H1 (cell line): Measurements from ENCODE around the gene DOC2A. TPM values are rescaled to one million over a fixed set of nuclear protein-coding genes. Genes with fewer than 3 reads are reported as not detected.

ENCODE experiments used
- CTCF ChIA-PET: fragments of 300-600 bp; sonication (Branson Sonifier 250); formaldehyde crosslinking; loops from one replicate; lab custom pipeline; 2021; ENCODE audit not compliant: partially characterized antibody; lab: Charles Lee
- POLR2A ChIA-PET: fragments of 300-600 bp; sonication (Branson Sonifier 250); formaldehyde crosslinking; loops from one replicate; lab custom pipeline; 2021; ENCODE audit warnings: inconsistent platforms; ENCODE audit not compliant: partially characterized antibody; lab: Charles Lee
- DNase-seq, 2 experiments: peaks; one replicate each; pipeline versions ENCODE4 v3.0.0 to v3.0.0-alpha.2; 2010 to 2022; ENCODE audit warnings: low spot score in 2 of 2, low read depth in 1 of 2, mixed read lengths in 1 of 2
- FAIRE-seq: peaks from 2 replicates; lab custom pipeline; 2011; peaks lifted over from hg19 to GRCh38; lab: Jason Lieb, UNC
- H2AFZ ChIP-seq: 2 replicates; pipeline ENCODE4 v1.8.1; 2012; ENCODE audit warnings: low read length, inconsistent platforms
- H2AK5ac ChIP-seq: 2 replicates; pipeline ENCODE4 v1.6.1; 2013; ENCODE audit warnings: low read depth, low read length
- H2BK120ac ChIP-seq: replicated peaks from 2 replicates; pipeline ENCODE3; 2013; ENCODE audit warnings: low read depth, low read length, inconsistent platforms
- H2BK12ac ChIP-seq: 2 replicates; pipeline ENCODE4 v1.6.1; 2013; ENCODE audit warnings: low read depth, low read length
- H2BK15ac ChIP-seq: 2 replicates; pipeline ENCODE4 v1.6.1; 2013; ENCODE audit warnings: low read length
- H2BK20ac ChIP-seq: 2 replicates; pipeline ENCODE4 v1.6.1; 2013; ENCODE audit warnings: low read length
- H2BK5ac ChIP-seq: 2 replicates; pipeline ENCODE4 v1.6.1; 2013; ENCODE audit warnings: low read depth, low read length
- H3K14ac ChIP-seq: 2 replicates; pipeline ENCODE4 v1.6.1; 2013; ENCODE audit warnings: inconsistent platforms; ENCODE audit not compliant: insufficient read length
- H3K18ac ChIP-seq: 2 replicates; pipeline ENCODE4 v1.6.1; 2013; ENCODE audit warnings: low read length; ENCODE audit errors: extremely low read depth
- H3K23ac ChIP-seq: 2 replicates; pipeline ENCODE4 v1.6.1; 2013; ENCODE audit warnings: inconsistent platforms; ENCODE audit not compliant: insufficient read length
- H3K23me2 ChIP-seq: 2 replicates; pipeline ENCODE4 v1.6.1; 2013; ENCODE audit warnings: low read depth, low read length
- H3K27ac ChIP-seq: 2 replicates; pipeline ENCODE4 v1.6.1; 2011; ENCODE audit warnings: low read depth, low read length, inconsistent platforms
- H3K27me3 ChIP-seq, 4 experiments: replicated peaks in 1 of 4; 1 replicate in 1 of 4; 2 replicates in 3 of 4; pipeline versions ENCODE4 v1.6.1 to v1.8.1; 2011 to 2013; ENCODE audit warnings: low read length in 3 of 4, mild to moderate bottlenecking in 3 of 4, inconsistent platforms in 2 of 4, mixed read lengths in 2 of 4, moderate library complexity in 1 of 4; ENCODE audit not compliant: control insufficient read depth in 3 of 4, insufficient read depth in 3 of 4; ENCODE audit errors: extremely low read depth in 1 of 4
- H3K36me3 ChIP-seq, 4 experiments: 2 replicates each; pipeline versions ENCODE4 v1.6.1 to v1.8.1; 2011 to 2013; ENCODE audit warnings: mild to moderate bottlenecking in 4 of 4, low read length in 3 of 4, moderate library complexity in 2 of 4, control low read depth in 1 of 4, inconsistent platforms in 1 of 4; ENCODE audit not compliant: insufficient read depth in 4 of 4, control insufficient read depth in 2 of 4
- H3K4ac ChIP-seq: replicated peaks from 2 replicates; pipeline ENCODE3; 2013; ENCODE audit warnings: low read length, low read depth, mixed read lengths, inconsistent platforms; ENCODE audit not compliant: insufficient read length
- H3K4me1 ChIP-seq, 4 experiments: replicated peaks in 1 of 4; 1 replicate in 1 of 4; 2 replicates in 3 of 4; pipeline versions ENCODE4 v1.6.1 to v1.8.1; 2011 to 2013; ENCODE audit warnings: low read length in 3 of 4, inconsistent platforms in 2 of 4, mixed read lengths in 1 of 4; ENCODE audit not compliant: insufficient read depth in 4 of 4, control insufficient read depth in 3 of 4
- H3K4me2 ChIP-seq, 2 experiments: 2 replicates each; pipeline versions ENCODE4 v1.6.1 to v1.8.1; 2011 to 2013; ENCODE audit warnings: low read depth in 2 of 2, low read length in 2 of 2, control low read depth in 1 of 2, inconsistent platforms in 1 of 2, mild to moderate bottlenecking in 1 of 2; ENCODE audit not compliant: insufficient read depth in 1 of 2
- H3K4me3 ChIP-seq, 4 experiments: fragments of 200-600, 300-600 bp in 1 of 4; sonication (generic), shearing (Covaris generic), sonication (Bioruptor Twin) in 1 of 4; 2 replicates each; pipeline versions ENCODE4 v1.5.1 to v1.8.1; 2011 to 2016; ENCODE audit warnings: low read length in 4 of 4, low read depth in 3 of 4, control low read depth in 2 of 4, inconsistent platforms in 2 of 4, mild to moderate bottlenecking in 2 of 4, mixed read lengths in 1 of 4, moderate library complexity in 1 of 4; ENCODE audit not compliant: insufficient read depth in 2 of 4; ENCODE audit errors: extremely low read depth in 1 of 4
- H3K56ac ChIP-seq: replicated peaks from 2 replicates; pipeline ENCODE3; 2013; ENCODE audit warnings: low read depth, mild to moderate bottlenecking, mixed read lengths, low read length, inconsistent platforms; ENCODE audit not compliant: insufficient read length
- H3K79me1 ChIP-seq: 2 replicates; pipeline ENCODE4 v1.6.1; 2013; ENCODE audit warnings: low read depth, low read length, control low read depth
- H3K79me2 ChIP-seq, 2 experiments: 2 replicates each; pipeline versions ENCODE4 v1.6.1 to v1.8.1; 2012 to 2013; ENCODE audit warnings: low read length in 2 of 2, mild to moderate bottlenecking in 2 of 2, inconsistent platforms in 1 of 2; ENCODE audit not compliant: insufficient read depth in 2 of 2, control insufficient read depth in 1 of 2
- H3K9ac ChIP-seq, 4 experiments: replicated peaks in 1 of 4; 1 replicate in 1 of 4; 2 replicates in 3 of 4; pipeline versions ENCODE4 v1.6.1 to v1.8.1; 2011 to 2013; ENCODE audit warnings: low read depth in 3 of 4, low read length in 3 of 4, control low read depth in 2 of 4, mild to moderate bottlenecking in 2 of 4, moderate library complexity in 2 of 4, inconsistent platforms in 1 of 4; ENCODE audit errors: extremely low read depth in 1 of 4
- H3K9me3 ChIP-seq, 2 experiments: 2 replicates each; pipeline versions ENCODE4 v1.6.1 to v1.8.1; 2012 to 2013; ENCODE audit warnings: mild to moderate bottlenecking in 2 of 2, moderate library complexity in 2 of 2, control low read depth in 1 of 2, inconsistent platforms in 1 of 2, low read depth in 1 of 2, low read length in 1 of 2, mixed read lengths in 1 of 2; ENCODE audit not compliant: insufficient read depth in 2 of 2
- H4K20me1 ChIP-seq, 2 experiments: replicated peaks in 1 of 2; 2 replicates each; pipeline versions ENCODE3 to v1.8.1; 2011 to 2013; ENCODE audit warnings: inconsistent platforms in 2 of 2, low read length in 2 of 2, mild to moderate bottlenecking in 1 of 2; ENCODE audit not compliant: insufficient read depth in 2 of 2, control insufficient read depth in 1 of 2
- H4K5ac ChIP-seq: 2 replicates; pipeline ENCODE4 v1.6.1; 2013; ENCODE audit warnings: low read length, low read depth, mixed read lengths, inconsistent platforms; ENCODE audit not compliant: insufficient read length
- H4K8ac ChIP-seq: 2 replicates; pipeline ENCODE4 v1.8.0; 2013; ENCODE audit warnings: mild to moderate bottlenecking, moderate library complexity, low read length, inconsistent platforms; ENCODE audit not compliant: insufficient read depth; ENCODE audit errors: extremely low read depth
- H4K91ac ChIP-seq: replicated peaks from 2 replicates; pipeline ENCODE3; 2013; ENCODE audit warnings: low read length, mixed read lengths, inconsistent platforms; ENCODE audit not compliant: insufficient read length
- ASH2L ChIP-seq: fragments of 200-600, 300-600 bp; sonication (generic); IDR thresholded peaks from one replicate; pipeline ENCODE4 v1.7.1; 2017; ENCODE audit warnings: low read length
- BRCA1 ChIP-seq: IDR thresholded peaks from 2 replicates; pipeline ENCODE4 v1.6.1; 2012; ENCODE audit warnings: low read depth, low read length, improper control_type of control experiment
- RAD21 ChIP-seq, 2 experiments: IDR thresholded peaks in 1 of 2; conservative IDR thresholded peaks in 1 of 2; 2 replicates each; pipeline ENCODE4 v1.6.1; 2011; ENCODE audit warnings: low read depth in 2 of 2, low read length in 2 of 2, improper control_type of control experiment in 1 of 2, inconsistent platforms in 1 of 2, mild to moderate bottlenecking in 1 of 2, moderate library complexity in 1 of 2
- SIN3A ChIP-seq, 2 experiments: IDR thresholded peaks in 1 of 2; conservative IDR thresholded peaks in 1 of 2; 2 replicates each; pipeline ENCODE4 v1.6.1; 2011 to 2012; ENCODE audit warnings: low read length in 2 of 2, improper control_type of control experiment in 1 of 2, low read depth in 1 of 2, mild to moderate bottlenecking in 1 of 2
- SIX5 ChIP-seq: IDR thresholded peaks from 2 replicates; pipeline ENCODE4 v1.6.1; 2011; ENCODE audit warnings: mild to moderate bottlenecking, low read depth, low read length
- WGBS, 2 experiments: shearing (Covaris generic) in 1 of 2; methylation state at CpG; one replicate each; pipeline versions ENCODE4 v1.1.6 to v1.1.7; 2013 to 2015; ENCODE audit warnings: low lambda C conversion rate in 2 of 2, mixed read lengths in 2 of 2, inconsistent platforms in 1 of 2, low coverage in 1 of 2, missing lambda C conversion rate in 1 of 2; ENCODE audit not compliant: insufficient replicate concordance in 2 of 2, insufficient coverage in 1 of 2, insufficient read length in 1 of 2; ENCODE audit errors: extremely low coverage in 1 of 2, missing lambda C conversion rate in 1 of 2; 5-methylcytosine and 5-hydroxymethylcytosine counted together
- polyA plus RNA-seq, 7 experiments: library from polyadenylated mRNA; depleted of rRNA in 3 of 7; stranded (reverse) in 5 of 7; unstranded in 2 of 7; fragments of >200 nt in 5 of 7; fragments of 200-250 nt in 2 of 7; gene quantifications; 1 replicate in 5 of 7; 2 replicates in 1 of 7; 4 replicates in 1 of 7; pipeline versions ENCODE4 v1.2.1 to v1.2.3, GENCODE V29; 2011 to 2013; ENCODE audit warnings: missing spikeins in 2 of 7, mixed read lengths in 2 of 7
- total RNA-seq: library from RNA; stranded (reverse); fragmentation: NEBNext Ultra II Directional; extraction: Animal tissue kit (Norgen Biotek cat#: 25700); gene quantifications from 2 replicates; pipeline ENCODE4 v1.2.1, GENCODE V29; 2021
- TF ChIP-seq, protein P1 (sequence below): IDR thresholded peaks from 2 replicates; pipeline ENCODE4 v1.6.1; 2012; ENCODE audit warnings: inconsistent platforms

Gene DOC2A
- total and polyA plus RNA-seq, 2 of the 8 experiments (the other 6 are each of a cell fraction or from before 2014, with no cell fraction given): 13.9 to 20.7 TPM

DNA sequence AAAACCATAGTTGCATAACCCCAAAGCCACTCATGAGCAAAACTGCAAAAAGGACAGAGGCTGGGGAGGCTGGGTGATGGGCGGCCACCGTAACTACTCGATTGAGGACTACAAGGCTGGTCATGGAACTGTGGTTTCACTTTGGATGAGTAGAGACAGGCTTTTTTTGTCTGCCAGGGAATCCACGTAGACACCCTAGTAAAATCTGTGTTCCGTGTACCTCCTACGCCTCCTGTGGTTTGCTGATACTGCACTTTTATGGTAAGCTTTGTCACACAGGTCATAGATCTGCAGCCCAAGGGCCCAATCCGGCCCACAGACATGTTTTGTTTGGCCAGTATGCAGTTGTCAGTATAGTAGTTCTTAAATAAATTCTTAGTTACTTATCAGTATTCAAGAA is 22.4 kb upstream of the DOC2A start:
- 88% methylated on average over 7 of the region's 7 CpGs; no CpG with 5 or more reads in 1 of the 2 experiments for WGBS, 2 experiments
- no peak for FAIRE-seq
- no peak overlapping the region for H2BK5ac ChIP-seq
- no peak overlapping the region for H3K4me3 ChIP-seq
- H3K9me3 ChIP-seq: no peaks in the 10 kb centered on the region
- peaks cover 7 to 8% of the 10 kb centered on the region in 2 experiments for H4K20me1 ChIP-seq
- no peak overlapping the region for H2BK20ac ChIP-seq
- no peak for DNase-seq
- H3K27ac ChIP-seq: no peak overlapping the region
- H3K23ac ChIP-seq: no peak overlapping the region
- no peak overlapping the region for H3K56ac ChIP-seq
- H3K4me2 ChIP-seq: no peak overlapping the region
- ChIA-PET POLR2A (interaction anchor here (1.9 to 4.2 kb wide), 3 partner anchors 12 to 33 kb away, joined by 6 to 25 read pairs (median 9); partner anchors contain the start of gene ALDOA), CTCF (interaction anchor here (0.6 to 2.7 kb wide), 13 partner anchors 10 to 271 kb away, joined by 3 to 25 read pairs (median 12); a partner anchor contains a TSS)
- H3K14ac ChIP-seq: no peak overlapping the region
- no peak overlapping the region for H2AK5ac ChIP-seq
- H3K79me1 ChIP-seq: peaks cover 5% of the 10 kb centered on the region; the same call in 1 of the 2 replicates
- no peak overlapping the region for H2BK15ac ChIP-seq
- no peak overlapping the region for H2BK120ac ChIP-seq
- H3K23me2 ChIP-seq: peaks cover 10% of the 10 kb centered on the region; the same call in 1 of the 2 replicates
- no peak overlapping the region for H4K5ac ChIP-seq
- no peak for TF ChIP-seq RAD21 (IDR thresholded peaks at IDR 0.05 in 1 of 2, conservative IDR thresholded peaks at IDR 0.05 in 1 of 2; ENCODE audit: low read depth in 2 of 2, low read length in 2 of 2)
- TF ChIP-seq, protein P1, sequence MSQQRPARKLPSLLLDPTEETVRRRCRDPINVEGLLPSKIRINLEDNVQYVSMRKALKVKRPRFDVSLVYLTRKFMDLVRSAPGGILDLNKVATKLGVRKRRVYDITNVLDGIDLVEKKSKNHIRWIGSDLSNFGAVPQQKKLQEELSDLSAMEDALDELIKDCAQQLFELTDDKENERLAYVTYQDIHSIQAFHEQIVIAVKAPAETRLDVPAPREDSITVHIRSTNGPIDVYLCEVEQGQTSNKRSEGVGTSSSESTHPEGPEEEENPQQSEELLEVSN: no peak
- TF ChIP-seq SIN3A (conservative IDR thresholded peaks at IDR 0.05 in 1 of 2, IDR thresholded peaks at IDR 0.05 in 1 of 2; ENCODE audit: low read depth in 1 of 2, low read length in 2 of 2): no peak
- TF ChIP-seq ASH2L: no peak
- TF ChIP-seq BRCA1: no peak
- no peak for TF ChIP-seq SIX5
- H3K36me3 ChIP-seq: no peaks in the 10 kb centered on the region
- H2BK12ac ChIP-seq: no peak overlapping the region
- peaks cover 0 to 14% (median 5%) of the 10 kb centered on the region in 4 experiments; a peak in 2 of 7 replicates for H3K27me3 ChIP-seq
- no peak overlapping the region for H3K4ac ChIP-seq
- peaks cover 0 to 23% (median 19%) of the 10 kb centered on the region in 4 experiments; a peak in 6 of 7 replicates for H3K4me1 ChIP-seq
- H4K8ac ChIP-seq: no peak overlapping the region
- H3K79me2 ChIP-seq: no peaks in the 10 kb centered on the region
- H3K18ac ChIP-seq: no peak overlapping the region
- H3K9ac ChIP-seq: no peak overlapping the region
- H4K91ac ChIP-seq: no peak overlapping the region
- no peak overlapping the region for H2AFZ ChIP-seq
